HG02759 (cell line): ENCODE data around the gene XDH.

Experiments used
- ATAC-seq: cut with Tn5 transposase; IDR thresholded peaks from one replicate; pipeline ENCODE4 v1.9.1; 2021; ENCODE audit warnings: mild to moderate bottlenecking, moderate library complexity; ENCODE audit not compliant: unreplicated experiment

Gene XDH

DNA sequence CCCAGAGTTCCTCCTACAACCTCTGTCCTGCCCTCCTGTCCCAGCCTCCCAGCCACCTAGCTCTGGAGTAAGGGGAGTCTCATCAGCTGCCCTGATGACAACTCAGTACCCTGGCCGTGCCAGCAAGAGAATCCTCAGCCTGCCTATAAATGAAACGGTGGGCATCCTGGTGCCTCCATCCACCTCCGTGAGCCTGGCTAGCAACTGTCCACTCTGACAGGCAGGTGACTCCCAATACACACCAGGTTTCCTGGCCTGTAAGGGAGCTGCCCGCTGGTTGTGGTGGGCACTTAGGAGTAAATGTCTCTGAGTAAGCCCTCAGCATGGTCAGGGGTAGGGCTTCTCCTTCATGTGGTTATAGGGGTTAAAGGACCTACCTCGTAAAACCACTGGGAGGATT is 81.5 kb downstream of the XDH start:
- no peak for ATAC-seq

GRCh38 chr2:31332521-31332920 is 82.0 kb downstream of the XDH start:
- no peak for ATAC-seq

GRCh38 chr2:31331156-31331555 is 83.4 kb downstream of the XDH start:
- ATAC-seq, result no peak

DNA sequence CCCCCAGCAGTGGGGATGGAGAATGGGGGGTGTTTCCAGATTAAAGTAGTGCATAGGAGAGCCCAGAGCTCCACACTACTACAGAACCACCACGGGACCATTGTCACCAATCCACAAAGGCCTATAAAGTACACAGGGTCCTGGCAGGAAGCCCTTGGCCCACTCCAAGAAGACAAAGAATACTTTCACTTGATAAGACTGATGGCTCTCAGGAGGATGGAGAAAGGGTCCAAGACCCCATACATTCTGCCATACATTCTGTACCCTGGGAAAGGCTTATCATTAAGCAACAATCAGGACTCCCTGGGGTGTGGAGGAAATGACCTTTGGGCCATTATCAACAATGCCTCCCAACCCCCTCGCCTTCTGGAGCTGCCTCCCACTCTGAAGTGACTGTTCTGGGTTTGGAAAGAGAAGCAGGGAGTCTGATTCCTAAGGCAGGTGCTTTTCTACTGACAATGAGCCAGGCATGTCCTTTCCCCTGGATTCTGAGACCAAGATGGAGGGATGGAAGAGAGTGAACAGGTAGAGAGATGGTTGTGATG is 85.4 kb downstream of the XDH start:
- ATAC-seq, result no peak

- ATAC-seq, result no peak
Observed at GRCh38 chr2:31328026-31328425, 86.5 kb downstream of the XDH start.

DNA sequence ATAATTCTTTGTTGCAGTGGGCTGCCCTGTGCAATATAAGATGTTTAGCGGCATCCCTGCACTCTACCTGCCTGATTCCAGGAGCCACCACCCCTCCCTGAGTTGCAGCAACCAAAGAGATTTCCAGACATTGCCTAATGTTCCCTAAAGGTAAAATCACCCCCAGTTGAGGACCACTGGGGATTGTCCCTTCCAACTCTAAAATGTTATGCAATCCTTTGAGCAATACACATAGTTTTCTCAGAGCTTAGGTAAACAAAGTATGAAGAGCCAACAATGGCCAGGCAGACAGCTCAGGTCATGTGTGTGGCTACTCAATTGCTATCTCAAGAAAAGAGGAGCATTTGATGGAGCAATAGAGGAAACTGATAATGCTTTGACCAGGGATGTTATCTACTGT is 87.0 kb downstream of the XDH start:
- no peak for ATAC-seq

DNA sequence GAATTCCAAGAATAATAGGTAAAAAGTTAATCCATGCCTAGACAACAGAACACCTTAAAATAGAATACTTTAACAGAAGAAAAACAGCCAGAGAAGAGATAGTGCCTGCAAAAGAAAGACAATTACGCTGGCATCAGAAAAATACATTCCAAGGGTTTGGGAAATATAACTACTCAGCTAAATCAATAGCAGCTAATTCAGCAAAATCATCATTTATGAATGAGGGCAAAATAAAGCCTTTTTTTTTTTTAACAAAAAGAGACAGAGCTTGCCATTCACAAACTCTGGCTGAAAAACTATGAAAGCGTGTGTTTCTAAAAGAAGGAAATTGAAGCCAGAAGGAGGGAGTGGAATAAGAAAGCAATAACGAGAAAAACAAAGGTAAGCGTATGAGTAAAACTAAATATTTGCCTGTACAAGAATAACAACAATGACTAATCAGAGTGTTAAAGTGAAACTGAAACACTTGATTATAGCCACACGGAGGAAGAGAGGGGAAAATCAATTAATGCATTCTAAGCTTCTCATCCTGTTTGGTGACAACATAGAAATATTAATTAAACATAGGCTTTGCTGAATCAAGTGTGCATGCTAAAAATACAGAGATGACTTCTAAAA is 90.4 kb downstream of the XDH start:
- ATAC-seq, result peak; percentile 74

DNA sequence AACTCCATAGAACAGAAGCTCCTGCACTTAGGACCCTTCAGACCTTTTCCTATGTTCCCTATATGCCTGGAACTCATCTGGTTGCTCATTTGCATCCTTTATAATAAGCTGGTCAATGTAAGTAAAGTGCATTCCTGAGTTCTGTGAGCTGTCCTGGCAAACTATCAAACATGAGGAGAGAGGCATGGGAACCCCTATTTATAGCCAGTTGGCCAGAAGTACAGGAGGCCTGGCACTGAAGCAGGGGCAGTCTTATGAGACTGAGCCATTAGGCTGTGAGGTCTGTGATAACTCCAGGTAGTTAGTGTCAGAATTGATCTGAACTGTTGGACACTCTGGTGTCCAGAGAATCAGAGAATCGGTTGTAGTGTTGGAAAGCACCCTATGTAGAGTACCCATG is 92.2 kb downstream of the XDH start:
- no peak for ATAC-seq

DNA sequence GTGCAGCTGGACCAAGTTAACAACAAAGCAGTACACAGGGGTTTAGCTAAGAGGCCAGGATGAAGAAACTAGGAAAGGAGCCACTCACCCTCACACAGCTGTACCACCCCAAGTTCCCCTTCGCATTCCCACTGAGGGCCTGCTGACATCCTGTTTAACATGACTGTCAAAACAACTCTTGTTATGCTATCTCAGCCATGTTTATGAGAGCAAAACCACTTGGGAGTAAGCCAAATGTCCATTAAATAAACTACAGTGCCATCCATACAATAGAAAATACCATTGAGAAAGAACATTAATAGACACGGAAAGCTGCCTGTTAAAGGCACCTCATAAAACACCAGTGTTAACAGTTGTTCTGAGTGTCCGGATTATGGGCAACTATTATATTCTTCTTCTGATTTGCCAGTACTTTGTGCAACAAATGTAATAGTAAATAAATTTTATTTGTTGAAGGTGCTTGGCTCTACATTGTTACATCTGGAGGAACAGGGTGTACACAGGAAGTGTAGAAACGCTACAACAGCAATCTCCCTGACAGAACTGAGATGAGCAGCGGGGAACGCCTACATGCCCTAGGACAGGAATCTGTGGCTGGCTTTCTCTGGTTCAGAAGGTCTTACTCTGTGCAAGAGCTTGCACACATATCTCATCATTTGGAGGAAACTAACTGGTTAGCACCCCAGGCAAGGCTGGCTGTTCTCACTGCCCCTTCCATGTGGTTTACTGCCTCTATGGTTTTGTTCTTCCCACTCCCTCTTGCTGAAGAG is 95.0 kb downstream of the XDH start:
- peak; percentile 53 for ATAC-seq

DNA sequence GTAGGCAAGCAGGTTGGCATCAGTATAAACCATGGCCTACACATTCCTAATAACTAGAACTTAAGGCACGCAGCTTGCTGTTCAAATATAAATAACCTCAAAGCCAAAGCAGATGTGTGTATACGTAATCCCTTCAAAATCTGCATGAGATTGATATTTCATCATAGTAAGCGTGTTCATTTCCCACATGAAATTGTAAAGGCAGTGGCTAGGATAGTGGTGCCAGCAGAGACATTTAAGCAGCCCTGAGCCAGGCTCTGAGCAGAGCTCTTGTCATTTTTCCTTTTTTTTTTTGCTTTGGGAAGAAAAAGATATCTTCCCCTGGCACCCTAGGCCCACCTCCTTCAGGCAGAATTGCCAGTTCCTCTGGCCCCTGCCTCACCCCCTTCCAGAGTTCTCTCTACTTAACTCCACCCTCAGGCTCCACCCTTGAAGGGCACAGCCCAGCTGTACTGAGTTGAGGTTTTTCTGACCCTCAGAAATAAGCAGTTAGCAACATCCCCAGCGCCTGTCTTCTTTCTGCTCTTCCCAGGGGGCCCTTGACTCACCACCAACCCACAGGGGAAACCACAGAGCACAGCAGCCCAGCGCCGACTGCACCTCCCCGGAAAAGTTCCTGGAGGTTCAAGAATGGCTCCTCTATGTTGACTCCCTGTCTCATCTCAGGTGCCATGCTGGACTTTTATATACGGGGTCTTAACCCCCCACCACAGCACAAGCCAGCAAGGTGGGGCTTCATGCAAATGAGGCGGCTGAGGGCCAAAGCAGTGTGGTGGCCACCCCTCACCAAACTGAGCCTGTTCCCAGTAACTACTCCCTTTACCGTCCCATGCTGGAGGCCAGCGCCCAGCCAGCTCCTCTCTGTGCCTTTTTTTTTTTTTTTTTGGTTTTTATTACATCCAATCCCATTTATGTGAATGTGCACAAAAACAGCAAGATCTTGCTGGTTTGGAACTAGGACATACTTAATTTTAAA is 95.9 kb downstream of the XDH start:
- peak; percentile 74 for ATAC-seq

DNA sequence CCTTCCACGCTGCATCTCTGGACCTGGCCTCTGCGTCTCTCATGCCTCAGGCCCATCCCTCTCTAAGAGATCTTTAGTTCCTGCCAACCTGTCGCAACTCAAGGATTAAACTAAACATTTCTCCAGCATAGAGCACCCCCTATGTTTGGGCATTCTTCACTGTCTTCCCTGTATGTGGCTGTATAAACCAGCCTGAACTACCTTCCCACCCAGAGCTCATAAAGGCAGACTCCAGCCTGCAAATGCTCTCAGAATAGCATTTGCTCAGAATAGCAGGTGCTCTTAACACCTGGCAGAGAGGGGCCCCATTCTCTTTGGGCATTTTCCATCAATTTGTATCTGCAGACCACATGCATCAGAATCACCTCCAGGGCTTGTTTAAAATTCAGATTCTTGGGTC is 97.1 kb downstream of the XDH start:
- no peak for ATAC-seq

DNA sequence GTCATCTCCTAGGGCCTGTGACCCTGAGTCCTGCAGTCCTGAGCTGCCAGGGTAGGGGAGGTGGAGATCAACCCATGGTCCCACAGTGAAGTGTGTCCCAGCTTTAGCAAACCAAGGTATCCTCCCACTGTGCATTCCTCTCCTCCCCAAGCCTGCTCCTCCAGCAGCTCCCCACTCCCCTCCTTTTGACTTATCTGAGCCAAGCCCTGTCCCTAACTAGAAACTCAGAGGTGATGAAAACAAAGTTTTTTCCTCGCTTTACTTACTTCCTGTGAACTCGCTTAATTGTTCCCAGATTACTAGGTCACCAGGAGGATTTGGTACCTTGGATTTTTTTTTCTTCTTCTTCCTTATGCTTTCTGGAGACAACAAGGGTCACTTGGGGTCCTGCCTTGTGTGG is 99.8 kb downstream of the XDH start:
- no peak for ATAC-seq

DNA sequence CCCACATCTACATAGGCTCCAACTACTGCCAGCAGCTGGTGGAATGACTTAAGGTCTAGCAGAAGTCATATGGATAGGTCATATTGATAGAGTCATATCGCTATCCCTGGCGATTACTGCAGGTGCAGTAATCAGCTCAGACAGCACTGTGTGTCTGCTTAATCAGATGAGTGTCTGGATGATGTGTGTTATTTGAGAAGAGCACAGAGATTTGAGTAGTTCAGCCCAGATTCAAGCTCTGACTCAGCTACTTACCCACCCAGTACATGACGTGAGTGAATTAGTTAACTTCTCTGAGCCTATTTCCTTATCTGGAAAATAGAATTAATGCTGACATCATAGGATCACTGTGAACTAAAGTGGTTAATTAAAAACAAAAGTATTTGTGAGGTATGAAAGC is 101.6 kb downstream of the XDH start:
- ATAC-seq, result no peak

DNA sequence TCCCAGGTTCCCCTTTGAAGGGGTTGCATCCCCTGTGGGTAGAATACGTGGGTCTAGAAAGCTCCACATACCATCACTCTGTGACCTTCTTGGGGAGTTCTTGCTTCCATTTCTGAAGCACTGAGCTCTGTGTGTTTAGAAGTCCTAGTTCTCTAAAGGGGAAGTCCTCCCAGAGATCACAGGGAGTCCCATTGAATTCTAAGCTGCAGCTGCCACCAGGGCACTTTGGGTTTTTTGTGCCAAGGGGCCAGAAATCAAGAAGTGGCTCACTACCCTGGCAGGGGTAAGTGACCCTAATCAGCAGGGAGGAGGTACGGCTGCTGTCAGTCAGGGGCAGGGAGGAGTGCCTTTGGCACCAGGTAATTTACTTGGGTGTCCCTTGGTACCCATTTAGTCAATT is 109.7 kb downstream of the XDH start:
- ATAC-seq, result no peak

GRCh38 chr2:31302940-31303563 is 111.5 kb downstream of the XDH start:
- no peak for ATAC-seq

GRCh38 chr2:31300309-31300708 is 114.2 kb downstream of the XDH start:
- no peak for ATAC-seq

DNA sequence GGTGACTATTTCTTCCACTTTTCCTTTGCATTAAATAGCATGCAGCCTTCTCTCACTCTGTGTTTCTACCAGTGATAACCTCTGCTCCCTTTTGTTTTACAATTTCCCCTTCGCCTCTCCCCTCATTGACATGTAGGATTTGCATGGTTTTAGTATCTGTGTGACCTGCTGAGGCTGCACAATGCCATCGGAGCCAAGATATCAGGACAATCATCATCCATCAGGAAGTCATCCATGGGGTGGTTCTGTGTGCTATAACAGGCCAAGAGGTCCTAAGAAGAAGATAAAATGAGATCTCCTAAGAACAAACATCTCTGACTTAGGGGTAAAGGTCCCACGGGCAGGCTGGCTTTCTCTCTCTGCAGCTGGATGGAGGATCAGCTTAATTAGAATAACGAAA is 115.0 kb downstream of the XDH start:
- no peak for ATAC-seq

GRCh38 chr2:31297751-31298150 is 116.8 kb downstream of the XDH start:
- ATAC-seq, result no peak

DNA sequence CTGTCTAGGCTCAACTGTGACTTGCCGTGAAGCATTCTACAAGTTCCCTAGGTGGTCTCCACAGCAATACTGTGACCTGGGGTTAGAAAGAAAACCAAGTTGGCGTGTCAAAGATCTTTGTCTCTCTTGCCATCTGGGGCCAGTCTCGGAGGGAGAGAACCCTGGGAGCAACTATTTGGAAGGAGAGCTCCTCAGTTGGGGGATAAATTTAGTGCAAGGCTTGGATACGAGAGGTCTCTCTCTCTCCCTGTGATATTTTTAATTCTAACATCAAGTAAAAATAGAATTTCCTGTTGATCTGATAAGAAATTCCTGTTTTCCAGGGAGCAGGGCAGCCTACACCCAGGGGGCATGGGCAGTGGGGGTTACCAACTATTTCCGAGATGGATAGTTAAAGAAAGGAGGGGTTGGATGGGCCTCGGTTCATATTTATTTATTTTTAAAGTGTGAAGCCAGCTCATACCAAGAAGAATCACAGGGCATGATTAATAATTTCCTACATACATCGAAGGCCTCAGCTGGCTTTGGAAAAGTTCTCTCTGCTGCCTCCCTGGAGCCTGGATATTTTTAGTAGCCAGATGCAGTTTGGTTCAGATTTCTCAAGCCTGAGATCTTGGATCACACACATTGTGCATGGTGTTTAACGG is 117.8 kb downstream of the XDH start:
- no peak for ATAC-seq

DNA sequence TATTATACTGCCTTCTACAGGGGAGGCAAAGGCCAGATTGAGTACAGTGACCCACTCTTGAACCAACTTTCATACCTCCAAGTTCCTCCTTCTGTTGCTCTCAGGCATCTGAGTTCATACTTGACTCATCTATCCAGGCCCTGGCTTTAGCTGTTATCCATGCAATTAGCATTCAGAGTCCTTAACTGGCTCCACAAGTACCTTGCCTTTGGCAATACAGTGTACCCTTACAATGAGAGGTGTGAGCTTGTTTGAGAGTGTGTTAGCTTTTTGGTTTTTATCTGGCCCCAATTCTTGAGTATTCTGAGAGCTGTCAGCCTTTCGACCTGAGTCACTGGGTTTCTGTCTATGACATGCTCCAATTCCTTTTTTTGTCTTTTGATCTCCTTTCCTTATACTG is 120.3 kb downstream of the XDH start:
- no peak for ATAC-seq
